AG09319 (cell line): ENCODE data around the gene ENOX2.

Experiments
- DNase-seq: peaks from one replicate; pipeline ENCODE4 v3.0.0-alpha.2; 2010; ENCODE audit warnings: low read depth; ENCODE audit errors: extremely low read depth
- CTCF ChIP-seq: IDR thresholded peaks from 2 replicates; pipeline ENCODE4 v1.5.1; 2011; ENCODE audit warnings: low read depth, mild to moderate bottlenecking, inconsistent platforms, low read length, moderate library complexity

ENOX2 gene

DNA sequence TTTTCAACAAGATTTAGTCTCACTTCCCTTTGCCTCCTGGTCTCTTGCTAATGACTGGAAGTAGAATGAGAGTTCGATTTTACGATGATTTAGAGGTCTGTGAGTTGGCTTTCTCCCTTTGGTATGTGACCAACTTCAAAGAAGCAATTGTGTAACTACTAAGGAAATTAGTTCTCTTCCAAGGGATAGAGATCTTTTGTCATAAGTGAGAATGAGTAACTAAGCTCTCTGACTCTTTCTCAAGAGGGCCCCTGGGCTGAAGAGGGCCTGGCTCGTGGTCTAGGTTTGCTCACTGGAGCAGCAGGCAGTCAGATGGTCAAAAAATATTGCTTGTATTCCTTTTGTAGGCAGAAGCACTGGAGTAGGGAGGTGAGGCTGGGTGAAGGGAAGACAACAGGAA is 176.3 kb downstream of the ENOX2 start:
- no peak for TF ChIP-seq CTCF
- no peak for DNase-seq

- no peak for TF ChIP-seq CTCF
- no peak for DNase-seq
Measured at GRCh38 chrX:130725519-130725918, 177.5 kb downstream of the ENOX2 start.

- no peak for TF ChIP-seq CTCF
- DNase-seq: no peak
Measured at GRCh38 chrX:130719413-130719812, 183.6 kb downstream of the ENOX2 start.

DNA sequence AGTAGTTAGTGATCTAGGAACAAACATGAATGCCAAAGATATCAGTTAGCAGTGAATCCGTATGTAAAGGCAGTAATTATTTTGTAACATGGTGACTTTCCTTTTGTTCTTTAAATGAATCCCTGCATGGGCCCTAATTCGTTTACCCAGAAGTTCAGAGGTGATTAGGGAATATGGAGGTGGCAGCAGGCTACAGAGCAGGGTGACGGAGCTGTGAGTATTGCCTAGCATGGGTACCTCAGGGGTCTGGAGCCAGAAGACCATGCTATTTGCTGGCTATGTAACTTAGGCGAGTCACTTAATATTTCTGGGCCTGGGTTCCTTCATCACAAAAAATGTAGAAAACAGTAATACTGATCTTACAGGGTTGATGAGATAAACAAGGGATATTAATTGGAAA is 184.9 kb downstream of the ENOX2 start:
- no peak for TF ChIP-seq CTCF
- no peak for DNase-seq

- no peak for DNase-seq
- TF ChIP-seq CTCF: no peak
Measured at GRCh38 chrX:130716781-130717413, 186.1 kb downstream of the ENOX2 start.

DNA sequence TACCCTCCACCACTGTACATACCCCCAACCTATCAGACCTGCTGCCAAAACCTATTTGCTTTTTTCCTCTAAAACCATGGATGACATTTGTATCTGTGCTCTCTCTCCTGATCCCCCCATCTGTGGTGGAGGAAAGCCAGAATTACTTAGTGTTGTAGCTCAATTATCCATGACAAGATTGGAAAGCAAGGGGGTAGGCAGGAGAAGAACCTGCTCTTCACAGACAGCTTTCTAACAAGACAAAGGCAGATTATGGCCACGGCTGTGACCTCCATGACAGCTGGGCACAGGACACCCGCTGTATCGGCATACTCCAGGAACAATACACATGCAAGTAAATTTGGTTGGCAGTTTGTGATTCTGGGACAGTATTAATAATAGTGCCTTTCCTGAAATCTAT is 186.7 kb downstream of the ENOX2 start:
- no peak for TF ChIP-seq CTCF
- DNase-seq: no peak

DNA sequence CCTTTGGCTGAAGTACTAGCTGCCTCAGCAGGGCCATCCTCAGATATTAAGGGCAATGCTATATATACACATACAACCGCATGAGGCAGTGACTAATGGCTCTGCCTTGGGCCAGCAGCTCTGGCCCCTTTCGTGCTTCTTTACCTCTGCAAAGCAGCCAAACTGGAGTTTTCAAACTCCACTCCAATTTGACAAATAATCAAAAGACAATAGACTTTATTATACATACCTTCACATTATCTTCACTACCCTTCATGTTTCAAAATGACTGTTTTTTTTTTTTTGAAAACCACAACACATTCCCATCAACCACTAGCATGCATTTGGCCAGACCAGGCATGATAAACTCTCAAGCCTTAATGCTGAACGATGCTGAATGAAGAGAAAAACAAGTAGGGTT is 187.7 kb downstream of the ENOX2 start:
- no peak for TF ChIP-seq CTCF
- no peak for DNase-seq
